NB4 (cell line): Measurements from ENCODE around the gene GLCE.

Source experiments
- MYC ChIP-seq: IDR thresholded peaks from 2 replicates; pipeline ENCODE4 v1.6.1; 2011; ENCODE audit warnings: low read depth, low read length
- POLR2A ChIP-seq: IDR thresholded peaks from 2 replicates; pipeline ENCODE4 v1.6.1; 2011; ENCODE audit warnings: mild to moderate bottlenecking; ENCODE audit not compliant: insufficient read length; ENCODE audit errors: extremely low read depth
- TF ChIP-seq, protein P1 (sequence below): IDR thresholded peaks from one replicate; pipeline ENCODE4 v1.5.1; 2012; ENCODE audit warnings: low read depth, low read length
- TF ChIP-seq, protein P2 (sequence below): IDR thresholded peaks from 2 replicates; pipeline ENCODE4 v1.6.1; 2011; ENCODE audit warnings: low read depth, low read length

DNA sequence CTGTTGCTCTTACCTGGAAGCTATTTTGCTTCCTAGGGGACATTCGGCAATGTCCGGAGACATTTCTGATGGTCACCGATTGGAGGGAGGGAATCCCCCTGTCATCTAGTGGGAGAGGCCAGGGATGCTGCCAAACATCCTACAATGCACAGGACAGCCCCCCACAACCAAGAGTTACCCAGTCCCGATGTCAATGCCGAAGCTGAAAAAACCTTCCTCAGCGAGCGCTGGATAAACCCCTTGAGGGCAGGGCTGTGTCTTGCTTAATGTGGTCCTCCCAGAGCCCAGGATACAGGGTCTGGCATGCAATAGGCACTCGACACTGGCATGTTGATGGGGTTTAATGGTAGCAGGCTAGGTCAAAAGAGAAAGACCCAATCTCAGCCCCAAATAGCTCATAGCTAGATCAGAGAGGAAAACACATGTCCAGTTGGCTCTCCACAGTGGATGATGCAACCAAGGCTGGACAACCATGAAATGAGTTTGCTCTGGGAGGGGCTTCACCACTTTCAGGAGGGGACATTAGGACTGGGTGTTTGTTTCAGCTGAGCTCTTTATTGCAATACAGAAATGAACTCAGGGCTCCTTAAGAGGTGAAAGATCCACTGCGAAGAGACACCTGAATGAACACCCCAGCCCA lies 121.8 kb downstream of the GLCE start:
- TF ChIP-seq, protein P1, sequence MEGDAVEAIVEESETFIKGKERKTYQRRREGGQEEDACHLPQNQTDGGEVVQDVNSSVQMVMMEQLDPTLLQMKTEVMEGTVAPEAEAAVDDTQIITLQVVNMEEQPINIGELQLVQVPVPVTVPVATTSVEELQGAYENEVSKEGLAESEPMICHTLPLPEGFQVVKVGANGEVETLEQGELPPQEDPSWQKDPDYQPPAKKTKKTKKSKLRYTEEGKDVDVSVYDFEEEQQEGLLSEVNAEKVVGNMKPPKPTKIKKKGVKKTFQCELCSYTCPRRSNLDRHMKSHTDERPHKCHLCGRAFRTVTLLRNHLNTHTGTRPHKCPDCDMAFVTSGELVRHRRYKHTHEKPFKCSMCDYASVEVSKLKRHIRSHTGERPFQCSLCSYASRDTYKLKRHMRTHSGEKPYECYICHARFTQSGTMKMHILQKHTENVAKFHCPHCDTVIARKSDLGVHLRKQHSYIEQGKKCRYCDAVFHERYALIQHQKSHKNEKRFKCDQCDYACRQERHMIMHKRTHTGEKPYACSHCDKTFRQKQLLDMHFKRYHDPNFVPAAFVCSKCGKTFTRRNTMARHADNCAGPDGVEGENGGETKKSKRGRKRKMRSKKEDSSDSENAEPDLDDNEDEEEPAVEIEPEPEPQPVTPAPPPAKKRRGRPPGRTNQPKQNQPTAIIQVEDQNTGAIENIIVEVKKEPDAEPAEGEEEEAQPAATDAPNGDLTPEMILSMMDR = no peak
- TF ChIP-seq POLR2A = no peak
- no peak for TF ChIP-seq MYC
- TF ChIP-seq, protein P2, sequence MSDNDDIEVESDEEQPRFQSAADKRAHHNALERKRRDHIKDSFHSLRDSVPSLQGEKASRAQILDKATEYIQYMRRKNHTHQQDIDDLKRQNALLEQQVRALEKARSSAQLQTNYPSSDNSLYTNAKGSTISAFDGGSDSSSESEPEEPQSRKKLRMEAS = no peak
